GM12878 (cell line): ENCODE data around the gene PRSS27. TPM values are rescaled to one million over a fixed set of nuclear protein-coding genes. Genes with fewer than 3 reads are reported as not detected.

ENCODE experiments used
- ATAC-seq: fragments of 200-7000 bp; cut with Tn5 transposase; 3 replicates; pipeline ENCODE4 v1.9.1; 2020; ENCODE audit warnings: mild to moderate bottlenecking, moderate library complexity
- BruUV-seq: library from RNA; stranded (reverse); fragments of 400-500 nt; replicated peaks from 2 replicates; lab custom pipeline; 2021; lab: Mats Ljungman, UMichigan
- CTCF ChIA-PET: fragments of 300-600 bp; sonication (Branson Sonifier 250); formaldehyde crosslinking; extraction: SDS; loops from one replicate; lab custom pipeline; 2021; ENCODE audit warnings: inconsistent platforms; lab: Yijun Ruan, JAX
- POLR2A ChIA-PET: fragments of 350-600 bp; formaldehyde crosslinking; extraction: SDS; loops from one replicate; lab custom pipeline; 2021; ENCODE audit warnings: inconsistent platforms; lab: Charles Lee
- RAD21 ChIA-PET: fragments of 300-600 bp; sonication (Branson Sonifier 250); formaldehyde crosslinking; loops from one replicate; lab custom pipeline; 2023; ENCODE audit warnings: antibody characterized with exemption; ENCODE audit not compliant: unreplicated experiment; lab: Charles Lee
- SMC1A ChIA-PET: fragments of 300-600 bp; sonication (Branson Sonifier 250); formaldehyde crosslinking; loops from one replicate; lab custom pipeline; 2023; ENCODE audit not compliant: unreplicated experiment, uncharacterized antibody; lab: Charles Lee
- DNase-seq: peaks from one replicate; pipeline ENCODE4 v3.0.0-alpha.2; 2011; ENCODE audit warnings: low read depth, low spot score
- FAIRE-seq: peaks from 3 replicates; lab custom pipeline; 2011; peaks lifted over from hg19 to GRCh38; lab: Jason Lieb, UNC
- H2AFZ ChIP-seq: 2 replicates; pipeline ENCODE4 v1.6.0; 2011; ENCODE audit warnings: low read depth, low read length, control low read depth; ENCODE audit not compliant: control insufficient read depth
- H3K27ac ChIP-seq: 2 replicates; pipeline ENCODE4 v1.5.1; 2011; ENCODE audit warnings: control low read depth; ENCODE audit not compliant: control insufficient read depth, insufficient read depth
- H3K27me3 ChIP-seq, 2 experiments: replicated peaks in 1 of 2; 2 replicates each; pipeline versions ENCODE4 v1.6.0 to v1.6.1; 2011; ENCODE audit warnings: low read length in 1 of 2; ENCODE audit not compliant: control insufficient read depth in 2 of 2, insufficient read depth in 2 of 2
- H3K36me3 ChIP-seq, 2 experiments: 2 replicates each; pipeline ENCODE4 v1.5.1; 2011; ENCODE audit warnings: low read length in 1 of 2; ENCODE audit not compliant: control insufficient read depth in 2 of 2, insufficient read depth in 2 of 2
- H3K4me1 ChIP-seq: 2 replicates; pipeline ENCODE4 v1.6.1; 2011; ENCODE audit warnings: mild to moderate bottlenecking, low read length, moderate library complexity, mixed read lengths; ENCODE audit not compliant: control insufficient read depth, insufficient read depth
- H3K4me2 ChIP-seq: 2 replicates; pipeline ENCODE4 v1.6.0; 2011; ENCODE audit warnings: control low read depth; ENCODE audit not compliant: control insufficient read depth, insufficient read depth
- H3K4me3 ChIP-seq: fragments of 200-600 bp; sonication (generic); 2 replicates; pipeline ENCODE4 v1.5.1; 2016
- H3K79me2 ChIP-seq: 2 replicates; pipeline ENCODE4 v1.6.0; 2011; ENCODE audit warnings: low read length; ENCODE audit not compliant: control insufficient read depth, insufficient read depth
- H3K9ac ChIP-seq: 2 replicates; pipeline ENCODE4 v1.8.0; 2011; ENCODE audit warnings: low read length, control low read depth, mixed read lengths; ENCODE audit not compliant: control insufficient read depth, insufficient read depth
- H3K9me3 ChIP-seq: replicated peaks from 3 replicates; pipeline ENCODE4 v1.5.1; 2011; ENCODE audit warnings: mild to moderate bottlenecking, low read length; ENCODE audit not compliant: control insufficient read depth, insufficient read depth
- H4K20me1 ChIP-seq: 2 replicates; pipeline ENCODE4 v1.6.0; 2011; ENCODE audit not compliant: control insufficient read depth, insufficient read depth
- HCFC1 ChIP-seq: fragments of 150-350 bp; IDR thresholded peaks from 2 replicates; pipeline ENCODE4 v1.6.1; 2014; ENCODE audit warnings: low read length
- NR2C2 ChIP-seq: IDR thresholded peaks from 2 replicates; pipeline ENCODE4 v1.6.1; 2011; ENCODE audit warnings: borderline replicate concordance, low read depth; ENCODE audit not compliant: control insufficient read depth, insufficient read length
- ZNF217 ChIP-seq: fragments of 450-650 bp; IDR thresholded peaks from 2 replicates; pipeline ENCODE4 v1.6.1; 2017; ENCODE audit warnings: antibody characterized with exemption, mild to moderate bottlenecking
- WGBS: methylation state at CpG from one replicate; pipeline ENCODE4 v1.1.6; 2016; ENCODE audit warnings: low lambda C conversion rate; ENCODE audit not compliant: insufficient replicate concordance, insufficient coverage; ENCODE audit errors: missing lambda C conversion rate; 5-methylcytosine and 5-hydroxymethylcytosine counted together
- in situ Hi-C: fragments of 300-500 bp; cut with MboI; formaldehyde crosslinking; loops from 9 replicates; pipeline ENCODE4 v1.14.3; 2018; ENCODE audit warnings: mixed read lengths
- intact Hi-C: fragments of 100-400 bp; cut with micrococcal nuclease; formaldehyde crosslinking; loops from one replicate; pipeline ENCODE4 v1.14.2; 2022; ENCODE audit not compliant: unreplicated experiment
- polyA plus RNA-seq, 11 experiments: library from polyadenylated mRNA; depleted of rRNA in 4 of 11; unstranded in 6 of 11; stranded (reverse) in 5 of 11; fragments of >200 nt; fragmentation: Nextera tagmentation in 4 of 11; fragmentation: Illumina TruSeq in 1 of 11; extraction: Ambion mirVana in 4 of 11; extraction: Trizol in 1 of 11; gene quantifications; 1 replicate in 1 of 11; 2 replicates in 10 of 11; pipeline versions ENCODE4 v1.2.1 to v1.2.3, GENCODE V29; 2011 to 2016; ENCODE audit warnings: inconsistent platforms in 2 of 11, missing spikeins in 2 of 11, low read depth in 1 of 11
- total RNA-seq, 4 experiments: library from RNA; depleted of rRNA in 3 of 4; stranded (reverse); fragments of >200 nt in 3 of 4; fragmentation: Illumina TruSeq in 1 of 4; extraction: Trizol in 1 of 4; gene quantifications; 2 replicates each; pipeline versions ENCODE4 v1.2.1 to v1.2.3, GENCODE V29; 2013 to 2021
- TF ChIP-seq, protein P1 (sequence below): IDR thresholded peaks from 2 replicates; pipeline ENCODE4 v1.6.1; 2012; ENCODE audit warnings: mild to moderate bottlenecking, low read depth, low read length

Gene PRSS27
- total and polyA plus RNA-seq, 10 of the 15 experiments (the other 5 are each of a cell fraction or from before 2014, with no cell fraction given): 0.18 to 1.8 (median 0.51) TPM; not detected in 2

DNA sequence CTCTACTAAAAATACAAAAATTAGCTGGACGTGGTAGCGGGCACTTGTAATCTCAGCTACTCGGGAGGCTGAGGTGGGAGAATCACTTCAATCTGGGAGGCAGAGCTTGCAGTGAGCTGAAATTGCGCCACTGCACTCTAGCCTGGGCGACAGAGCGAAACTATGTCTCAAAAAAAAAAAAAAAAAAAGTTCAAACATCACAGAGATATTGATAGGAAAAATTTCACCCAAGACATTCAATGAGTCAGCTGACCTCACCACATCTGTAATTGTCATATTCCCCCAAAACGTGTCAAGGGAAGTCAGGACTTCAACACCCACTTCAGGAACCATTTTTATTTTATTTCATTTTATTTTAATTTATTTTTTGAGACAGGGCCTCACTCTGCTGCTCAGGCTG is 8.0 kb upstream of the PRSS27 start:
- TF ChIP-seq NR2C2 (no peak), HCFC1 (no peak)
- TF ChIP-seq, all 136 proteins: peak for 0
- in situ Hi-C loops: no loop called here
- no TSS peak for BruUV-seq
- Histone ChIP-seq H3K4me2 (no peak overlapping the region), H3K9me3 (no peaks in the 10 kb centered on the region), H3K79me2 (no peaks in the 10 kb centered on the region), H3K4me1 (no peaks in the 10 kb centered on the region), H3K27me3 (no peaks in the 10 kb centered on the region; a peak in 1 of 4 replicates), H4K20me1 (no peaks in the 10 kb centered on the region), H2AFZ (no peak overlapping the region), H3K9ac (no peak overlapping the region), H3K4me3 (no peak overlapping the region), H3K36me3 (no peaks in the 10 kb centered on the region), H3K27ac (no peak overlapping the region)
- POLR2A ChIA-PET: interaction anchor here (0.7 kb wide), 1 partner anchor 52 kb away, joined by 3 read pairs; no protein-coding TSS in a partner anchor
- SMC1A ChIA-PET: no interaction called here
- FAIRE-seq (no peak), DNase-seq (no peak), ATAC-seq (no peak)
- RAD21 ChIA-PET: no interaction called here
- intact Hi-C loops: loop anchor here (10.0 kb wide), 1 partner anchor 137 kb away; no protein-coding TSS in a partner anchor
- 59% methylated on average over 6 of the region's 7 CpGs for WGBS
- CTCF ChIA-PET: no interaction called here

DNA sequence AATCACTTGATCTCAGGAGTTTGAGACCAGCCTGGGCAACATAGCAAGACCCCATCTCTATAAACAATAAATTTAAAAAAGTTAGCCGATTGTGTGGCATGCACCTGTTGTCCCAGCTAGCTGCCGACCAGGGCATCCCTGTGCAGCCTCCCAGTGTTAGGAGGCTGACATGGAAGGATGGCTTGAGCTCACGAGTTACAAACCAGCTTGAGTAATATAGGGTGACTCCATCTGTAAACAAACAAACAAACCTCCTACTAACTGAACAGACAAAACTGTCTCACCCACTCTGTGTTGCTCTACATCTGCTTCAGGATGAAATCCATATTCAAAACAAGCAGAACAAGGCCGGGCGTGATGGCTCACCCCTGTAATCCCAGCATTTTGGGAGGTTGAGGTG is 6.9 kb upstream of the PRSS27 start:
- Histone ChIP-seq H3K4me3 (no peak overlapping the region), H3K4me1 (0 out of 2 replicates have a peak, but pooled peaks cover 1% of the 10 kb centered on the region), H3K9ac (no peak overlapping the region), H3K27me3 (no peaks in the 10 kb centered on the region; a peak in 1 of 4 replicates), H2AFZ (no peak overlapping the region), H3K9me3 (no peaks in the 10 kb centered on the region), H3K27ac (no peak overlapping the region), H3K4me2 (no peak overlapping the region), H3K36me3 (no peaks in the 10 kb centered on the region), H4K20me1 (no peaks in the 10 kb centered on the region), H3K79me2 (no peaks in the 10 kb centered on the region)
- ChIA-PET CTCF (no interaction called here), SMC1A (no interaction called here), RAD21 (no interaction called here), POLR2A (no interaction called here)
- TF ChIP-seq, protein P1, sequence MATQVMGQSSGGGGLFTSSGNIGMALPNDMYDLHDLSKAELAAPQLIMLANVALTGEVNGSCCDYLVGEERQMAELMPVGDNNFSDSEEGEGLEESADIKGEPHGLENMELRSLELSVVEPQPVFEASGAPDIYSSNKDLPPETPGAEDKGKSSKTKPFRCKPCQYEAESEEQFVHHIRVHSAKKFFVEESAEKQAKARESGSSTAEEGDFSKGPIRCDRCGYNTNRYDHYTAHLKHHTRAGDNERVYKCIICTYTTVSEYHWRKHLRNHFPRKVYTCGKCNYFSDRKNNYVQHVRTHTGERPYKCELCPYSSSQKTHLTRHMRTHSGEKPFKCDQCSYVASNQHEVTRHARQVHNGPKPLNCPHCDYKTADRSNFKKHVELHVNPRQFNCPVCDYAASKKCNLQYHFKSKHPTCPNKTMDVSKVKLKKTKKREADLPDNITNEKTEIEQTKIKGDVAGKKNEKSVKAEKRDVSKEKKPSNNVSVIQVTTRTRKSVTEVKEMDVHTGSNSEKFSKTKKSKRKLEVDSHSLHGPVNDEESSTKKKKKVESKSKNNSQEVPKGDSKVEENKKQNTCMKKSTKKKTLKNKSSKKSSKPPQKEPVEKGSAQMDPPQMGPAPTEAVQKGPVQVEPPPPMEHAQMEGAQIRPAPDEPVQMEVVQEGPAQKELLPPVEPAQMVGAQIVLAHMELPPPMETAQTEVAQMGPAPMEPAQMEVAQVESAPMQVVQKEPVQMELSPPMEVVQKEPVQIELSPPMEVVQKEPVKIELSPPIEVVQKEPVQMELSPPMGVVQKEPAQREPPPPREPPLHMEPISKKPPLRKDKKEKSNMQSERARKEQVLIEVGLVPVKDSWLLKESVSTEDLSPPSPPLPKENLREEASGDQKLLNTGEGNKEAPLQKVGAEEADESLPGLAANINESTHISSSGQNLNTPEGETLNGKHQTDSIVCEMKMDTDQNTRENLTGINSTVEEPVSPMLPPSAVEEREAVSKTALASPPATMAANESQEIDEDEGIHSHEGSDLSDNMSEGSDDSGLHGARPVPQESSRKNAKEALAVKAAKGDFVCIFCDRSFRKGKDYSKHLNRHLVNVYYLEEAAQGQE: no peak
- TF ChIP-seq ZNF217: no peak
- DNase-seq (no peak), ATAC-seq (no peak), FAIRE-seq (no peak)
- BruUV-seq: no TSS peak
- intact Hi-C loops (loop anchor here (10.0 kb wide), 1 partner anchor 138 kb away; no protein-coding TSS in a partner anchor), in situ Hi-C loops (no loop called here)
- WGBS: 24% methylated on average over 5 of the region's 5 CpGs
